HEK293T (cell line): ENCODE measurements around the gene MPDU1.

Source experiments
- ELF4 ChIP-seq: fragments of 450-650 bp; IDR thresholded peaks from 2 replicates; pipeline ENCODE4 v1.6.1; 2017; ENCODE audit warnings: antibody characterized with exemption
- FOXM1 ChIP-seq: fragments of 450-650 bp; IDR thresholded peaks from 2 replicates; pipeline ENCODE4 v1.6.1; 2017; ENCODE audit warnings: mild to moderate bottlenecking, borderline replicate concordance
- SUZ12 ChIP-seq: fragments of 450-650 bp; IDR thresholded peaks from 2 replicates; pipeline ENCODE4 v1.6.1; 2016; ENCODE audit warnings: mild to moderate bottlenecking
- ZNF384 ChIP-seq: fragments of 450-650 bp; IDR thresholded peaks from 2 replicates; pipeline ENCODE4 v1.6.1; 2016

DNA sequence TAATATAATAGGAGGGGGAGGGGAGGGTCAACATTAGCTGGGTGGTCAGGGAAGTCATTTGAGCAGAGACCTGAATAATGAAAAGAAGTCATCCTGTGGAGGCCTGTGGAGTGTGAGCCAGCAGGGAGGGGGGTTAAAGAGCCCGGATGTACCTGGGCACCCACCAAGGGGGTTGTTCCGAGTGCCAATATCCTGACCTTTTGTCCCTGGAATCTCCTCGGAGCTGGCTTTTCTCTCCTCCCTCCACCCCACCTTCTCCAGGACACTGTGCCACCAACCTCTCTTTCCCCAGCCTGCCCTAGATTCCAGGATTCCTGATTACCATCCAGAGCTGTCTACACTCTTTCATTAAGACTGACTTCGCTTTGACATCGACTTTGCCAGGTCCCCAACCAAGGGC lies 52.5 kb downstream of the MPDU1 start:
- TF ChIP-seq SUZ12 (no peak), FOXM1 (no peak), ZNF384 (no peak), ELF4 (no peak)
